ENCODE data around the gene PPARA. TPM values are rescaled to one million over a fixed set of nuclear protein-coding genes. Genes with fewer than 3 reads are reported as not detected.
"Not testable (repeated sequence)": the region's sequence is repeated elsewhere in the genome, so short reads cannot be mapped to it uniquely, and the experiment has no call there.

Gene PPARA
- total and polyA plus RNA-seq, 4 donors, result 11.9 to 18.6 (median 12.5) TPM

- WGBS (ENCODE audit: insufficient coverage), result 78% methylated on average over 6 of the region's 6 CpGs
- no peak for DNase-seq (ENCODE audit: low read depth in 4 of 6, low spot score in 6 of 6)
Measured at GRCh38 chr22:46260038-46260437, 109.7 kb downstream of the PPARA start.

GRCh38 chr22:46262449-46263215 lies 112.3 kb downstream of the PPARA start:
- WGBS (ENCODE audit: insufficient coverage), result 5% methylated on average over 109 of the region's 109 CpGs
- peaks cover 11% of the 10 kb centered on the region for H3K9me3 ChIP-seq (ENCODE audit: control insufficient read depth, insufficient read depth, low read length)

More at GRCh38 chr22:46260038-46260437, 109.7 kb downstream of the PPARA start:
- Histone ChIP-seq H3K27ac (ENCODE audit: low read depth, low read length) (no peak overlapping the region), H3K27me3 (ENCODE audit: control insufficient read depth, insufficient read depth, low read length) (peaks cover 39% of the 10 kb centered on the region), H3K36me3 (ENCODE audit: control insufficient read depth, insufficient read depth, low read length) (no peaks in the 10 kb centered on the region), H3K9me3 (ENCODE audit: control insufficient read depth, insufficient read depth, low read length) (peaks cover 12% of the 10 kb centered on the region), H3K4me1 (ENCODE audit: control insufficient read depth, insufficient read depth, low read length) (peaks cover 7% of the 10 kb centered on the region), H3K4me3 (ENCODE audit: low read depth, low read length) (no peak overlapping the region)

GRCh38 chr22:46263216-46263590 lies 112.9 kb downstream of the PPARA start, which contains the start of gene PKDREJ:
Gene PKDREJ, minus strand, starts transcription at chr22:46263343. Its CDS starts 21 bp downstream, at chr22:46263322.
- H3K4me1 ChIP-seq (ENCODE audit: control insufficient read depth, insufficient read depth, low read length), result peaks cover 13% of the 10 kb centered on the region
- DNase-seq (ENCODE audit: low read depth in 4 of 6, low spot score in 6 of 6), result no peak
- H3K4me3 ChIP-seq (ENCODE audit: low read depth, low read length), result no peak within 1 kb of the TSS
- peaks cover 39% of the 10 kb centered on the region for H3K27me3 ChIP-seq (ENCODE audit: control insufficient read depth, insufficient read depth, low read length)
- WGBS (ENCODE audit: insufficient coverage), result 34% methylated on average over 30 of the region's 30 CpGs
- peaks cover 6% of the 10 kb centered on the region for H3K9me3 ChIP-seq (ENCODE audit: control insufficient read depth, insufficient read depth, low read length)
- H3K27ac ChIP-seq (ENCODE audit: low read depth, low read length), result no peak within 1 kb of the TSS
- H3K36me3 ChIP-seq (ENCODE audit: control insufficient read depth, insufficient read depth, low read length), result peaks cover under 1% of the 10 kb centered on the region

More at GRCh38 chr22:46262449-46263215, 112.3 kb downstream of the PPARA start:
- H3K4me1 ChIP-seq (ENCODE audit: control insufficient read depth, insufficient read depth, low read length), result peaks cover 12% of the 10 kb centered on the region
- peaks cover 39% of the 10 kb centered on the region for H3K27me3 ChIP-seq (ENCODE audit: control insufficient read depth, insufficient read depth, low read length)
- peak in 2 of 6 donors; percentile 27 to 51 for DNase-seq (ENCODE audit: low read depth in 4 of 6, low spot score in 6 of 6)
- H3K36me3 ChIP-seq (ENCODE audit: control insufficient read depth, insufficient read depth, low read length), result no peaks in the 10 kb centered on the region
- no peak overlapping the region for H3K27ac ChIP-seq (ENCODE audit: low read depth, low read length)
- H3K4me3 ChIP-seq (ENCODE audit: low read depth, low read length), result no peak overlapping the region

GRCh38 chr22:46264520-46264919 lies 114.2 kb downstream of the PPARA start:
- peaks cover 25% of the 10 kb centered on the region for H3K4me1 ChIP-seq (ENCODE audit: control insufficient read depth, insufficient read depth, low read length)
- not testable (repeated sequence) for H3K4me3 ChIP-seq (ENCODE audit: low read depth, low read length); H3K36me3 ChIP-seq (ENCODE audit: control insufficient read depth, insufficient read depth, low read length); H3K27ac ChIP-seq (ENCODE audit: low read depth, low read length); DNase-seq (ENCODE audit: low read depth in 4 of 6, low spot score in 6 of 6); H3K9me3 ChIP-seq (ENCODE audit: control insufficient read depth, insufficient read depth, low read length)
- 95% methylated on average over 2 of the region's 6 CpGs for WGBS (ENCODE audit: insufficient coverage)
- H3K27me3 ChIP-seq (ENCODE audit: control insufficient read depth, insufficient read depth, low read length), result peaks cover 32% of the 10 kb centered on the region

GRCh38 chr22:46265627-46266026 lies 115.3 kb downstream of the PPARA start:
- H3K27ac ChIP-seq (ENCODE audit: low read depth, low read length); H3K9me3 ChIP-seq (ENCODE audit: control insufficient read depth, insufficient read depth, low read length); H3K4me3 ChIP-seq (ENCODE audit: low read depth, low read length); DNase-seq (ENCODE audit: low read depth in 4 of 6, low spot score in 6 of 6): not testable (repeated sequence)
- WGBS (ENCODE audit: insufficient coverage), result 100% methylated on average over 3 of the region's 4 CpGs
- Histone ChIP-seq H3K27me3 (ENCODE audit: control insufficient read depth, insufficient read depth, low read length) (peaks cover 25% of the 10 kb centered on the region), H3K4me1 (ENCODE audit: control insufficient read depth, insufficient read depth, low read length) (peaks cover 29% of the 10 kb centered on the region), H3K36me3 (ENCODE audit: control insufficient read depth, insufficient read depth, low read length) (peaks cover 13% of the 10 kb centered on the region)

- Histone ChIP-seq H3K4me3 (ENCODE audit: low read depth, low read length) (peak within 1 kb of the TSS; percentile 71), H3K27ac (ENCODE audit: low read depth, low read length) (peak within 1 kb of the TSS; percentile 78), H3K27me3 (ENCODE audit: control insufficient read depth, insufficient read depth, low read length) (peaks cover 6% of the 10 kb centered on the region), H3K9me3 (ENCODE audit: control insufficient read depth, insufficient read depth, low read length) (no peaks in the 10 kb centered on the region), H3K4me1 (ENCODE audit: control insufficient read depth, insufficient read depth, low read length) (peaks cover 25% of the 10 kb centered on the region), H3K36me3 (ENCODE audit: control insufficient read depth, insufficient read depth, low read length) (peaks cover 20% of the 10 kb centered on the region)
- under 1% methylated on average over 74 of the region's 74 CpGs for WGBS (ENCODE audit: insufficient coverage)
- peak; percentile 43 to 94 (median 77) for DNase-seq (ENCODE audit: low read depth in 4 of 6, low spot score in 6 of 6)
Measured at GRCh38 chr22:46267431-46268279, 117.3 kb downstream of the PPARA start, which contains the start of gene TTC38. Gene TTC38, plus strand, starts transcription at chr22:46268008. Its CDS starts 32 bp downstream, at chr22:46268040.

- H3K9me3 ChIP-seq (ENCODE audit: control insufficient read depth, insufficient read depth, low read length), result no peaks in the 10 kb centered on the region
- 89% methylated on average over 10 of the region's 11 CpGs for WGBS (ENCODE audit: insufficient coverage)
Measured at GRCh38 chr22:46269564-46269963, 119.2 kb downstream of the PPARA start.

GRCh38 chr22:46272196-46272595 lies 121.9 kb downstream of the PPARA start:
- H3K36me3 ChIP-seq (ENCODE audit: control insufficient read depth, insufficient read depth, low read length), result peaks cover 50% of the 10 kb centered on the region
- WGBS (ENCODE audit: insufficient coverage), result 88% methylated on average over 6 of the region's 8 CpGs
- peaks cover 20% of the 10 kb centered on the region for H3K4me1 ChIP-seq (ENCODE audit: control insufficient read depth, insufficient read depth, low read length)

More at GRCh38 chr22:46269564-46269963, 119.2 kb downstream of the PPARA start:
- no peak overlapping the region for H3K4me3 ChIP-seq (ENCODE audit: low read depth, low read length)
- H3K27ac ChIP-seq (ENCODE audit: low read depth, low read length), result no peak overlapping the region
- DNase-seq (ENCODE audit: low read depth in 4 of 6, low spot score in 6 of 6), result no peak
- H3K4me1 ChIP-seq (ENCODE audit: control insufficient read depth, insufficient read depth, low read length), result peaks cover 25% of the 10 kb centered on the region
- H3K36me3 ChIP-seq (ENCODE audit: control insufficient read depth, insufficient read depth, low read length), result peaks cover 39% of the 10 kb centered on the region
- no peaks in the 10 kb centered on the region for H3K27me3 ChIP-seq (ENCODE audit: control insufficient read depth, insufficient read depth, low read length)

GRCh38 chr22:46272762-46273431 lies 122.6 kb downstream of the PPARA start:
- DNase-seq (ENCODE audit: low read depth in 4 of 6, low spot score in 6 of 6), result no peak
- H3K4me1 ChIP-seq (ENCODE audit: control insufficient read depth, insufficient read depth, low read length), result peaks cover 20% of the 10 kb centered on the region
- no peak overlapping the region for H3K27ac ChIP-seq (ENCODE audit: low read depth, low read length)
- no peak overlapping the region for H3K4me3 ChIP-seq (ENCODE audit: low read depth, low read length)
- peaks cover 57% of the 10 kb centered on the region for H3K36me3 ChIP-seq (ENCODE audit: control insufficient read depth, insufficient read depth, low read length)
- WGBS (ENCODE audit: insufficient coverage), result 93% methylated on average over 11 of the region's 12 CpGs
- H3K9me3 ChIP-seq (ENCODE audit: control insufficient read depth, insufficient read depth, low read length), result no peaks in the 10 kb centered on the region
- H3K27me3 ChIP-seq (ENCODE audit: control insufficient read depth, insufficient read depth, low read length), result no peaks in the 10 kb centered on the region

More at GRCh38 chr22:46272196-46272595, 121.9 kb downstream of the PPARA start:
- Histone ChIP-seq H3K27ac (ENCODE audit: low read depth, low read length) (no peak overlapping the region), H3K9me3 (ENCODE audit: control insufficient read depth, insufficient read depth, low read length) (no peaks in the 10 kb centered on the region), H3K27me3 (ENCODE audit: control insufficient read depth, insufficient read depth, low read length) (no peaks in the 10 kb centered on the region), H3K4me3 (ENCODE audit: low read depth, low read length) (no peak overlapping the region)
- no peak for DNase-seq (ENCODE audit: low read depth in 4 of 6, low spot score in 6 of 6)

Measured in spinal cord (tissue), 10 donors.